Neural progenitor cell (in vitro differentiated cells): Measurements from ENCODE around the gene SBF2. TPM values are rescaled to one million over a fixed set of nuclear protein-coding genes. Genes with fewer than 3 reads are reported as not detected.
"Not testable (repeated sequence)": the region's sequence is repeated elsewhere in the genome, so short reads cannot be mapped to it uniquely, and the experiment has no call there.

Experiments used
- DNase-seq: peaks from one replicate; pipeline ENCODE4 v3.0.0-alpha.2; 2016; ENCODE audit warnings: low spot score
- H2AFZ ChIP-seq: fragments of 200-600 bp; sonication (generic); replicated peaks from 2 replicates; pipeline ENCODE4 v1.6.1; 2016; ENCODE audit warnings: antibody characterized with exemption
- H3F3A ChIP-seq: fragments of 200-600 bp; sonication (generic); 2 replicates; pipeline ENCODE4 v1.6.1; 2016; ENCODE audit warnings: antibody characterized with exemption, low read depth
- H3K27ac ChIP-seq: fragments of 200-600 bp; sonication (generic); 2 replicates; pipeline ENCODE4 v1.5.1; 2016; ENCODE audit warnings: mild to moderate bottlenecking
- H3K27me3 ChIP-seq: fragments of 200-600 bp; sonication (generic); 2 replicates; pipeline ENCODE4 v1.6.1; 2016; ENCODE audit warnings: mild to moderate bottlenecking, moderate library complexity
- H3K36me3 ChIP-seq: fragments of 200-600 bp; sonication (generic); 2 replicates; pipeline ENCODE4 v1.5.1; 2016
- H3K4me1 ChIP-seq: fragments of 200-600 bp; sonication (generic); 2 replicates; pipeline ENCODE4 v1.6.1; 2016; ENCODE audit warnings: mixed run types
- H3K4me2 ChIP-seq: fragments of 200-600 bp; sonication (generic); 2 replicates; pipeline ENCODE4 v1.6.1; 2016
- H3K4me3 ChIP-seq: fragments of 200-600 bp; sonication (generic); 2 replicates; pipeline ENCODE4 v1.5.1; 2016
- H3K79me2 ChIP-seq: fragments of 200-600 bp; sonication (generic); 2 replicates; pipeline ENCODE4 v1.6.1; 2016; ENCODE audit warnings: low read depth
- H3K9ac ChIP-seq: fragments of 200-600 bp; sonication (generic); 2 replicates; pipeline ENCODE4 v1.6.1; 2016
- H3K9me3 ChIP-seq: fragments of 200-600 bp; sonication (generic); 2 replicates; pipeline ENCODE4 v1.5.1; 2016; ENCODE audit warnings: low read depth
- H4K20me1 ChIP-seq: fragments of 200-600 bp; sonication (generic); 2 replicates; pipeline ENCODE4 v1.6.1; 2016; ENCODE audit warnings: low read depth
- H3K27ac Mint-ChIP-seq: 3 replicates; pipeline ENCODE4 v1.8.0; 2021; ENCODE audit warnings: mixed read lengths
- H3K27me3 Mint-ChIP-seq: 2 replicates; pipeline ENCODE4 v1.8.0; 2022; ENCODE audit warnings: low read depth, mild to moderate bottlenecking, inconsistent platforms, moderate library complexity, mixed read lengths; ENCODE audit not compliant: insufficient read depth
- H3K36me3 Mint-ChIP-seq: 3 replicates; pipeline ENCODE4 v1.8.0; 2021; ENCODE audit warnings: mixed read lengths
- H3K4me1 Mint-ChIP-seq: 3 replicates; pipeline ENCODE4 v1.8.0; 2021; ENCODE audit warnings: mixed read lengths
- H3K4me3 Mint-ChIP-seq: 3 replicates; pipeline ENCODE4 v1.8.0; 2021; ENCODE audit warnings: mild to moderate bottlenecking, moderate library complexity, mixed read lengths
- H3K9me3 Mint-ChIP-seq: 3 replicates; pipeline ENCODE4 v1.8.0; 2020; ENCODE audit warnings: mixed read lengths
- CTCF ChIP-seq: fragments of 200-600 bp; sonication (generic); IDR thresholded peaks from 2 replicates; pipeline ENCODE4 v1.5.1; 2017; ENCODE audit warnings: antibody characterized with exemption, mild to moderate bottlenecking
- EZH2 ChIP-seq: fragments of 200-600 bp; sonication (generic); IDR thresholded peaks from 2 replicates; pipeline ENCODE4 v1.6.1; 2017; ENCODE audit warnings: antibody characterized with exemption, mild to moderate bottlenecking, moderate library complexity
- EZH2phosphoT487 ChIP-seq: fragments of 200-600 bp; sonication (generic); IDR thresholded peaks from 2 replicates; pipeline ENCODE4 v1.6.1; 2017; ENCODE audit warnings: antibody characterized with exemption
- total RNA-seq: library from RNA; depleted of rRNA; stranded (reverse); fragments of >200 nt; gene quantifications from 2 replicates; pipeline ENCODE4 v1.2.3, GENCODE V29; 2015; ENCODE audit warnings: low replicate concordance

SBF2 gene
- total RNA-seq, 1 donor from 2014 or later, result 48.2 TPM

- Histone ChIP-seq H3K9ac (no peak overlapping the region), H2AFZ (no peak overlapping the region), H3K4me3 (no peak overlapping the region), H3K27ac (no peak overlapping the region), H3F3A (no peaks in the 10 kb centered on the region), H3K4me1 (no peaks in the 10 kb centered on the region), H3K9me3 (no peaks in the 10 kb centered on the region), H3K36me3 (no peaks in the 10 kb centered on the region), H3K79me2 (no peaks in the 10 kb centered on the region), H3K27me3 (no peaks in the 10 kb centered on the region), H3K4me2 (no peak overlapping the region), H4K20me1 (peaks cover 3% of the 10 kb centered on the region)
- Mint-ChIP-seq H3K9me3 (peaks cover 3% of the 10 kb centered on the region), H3K4me3 (no peak overlapping the region), H3K27ac (no peak overlapping the region), H3K36me3 (peaks cover 2% of the 10 kb centered on the region), H3K27me3 (no peaks in the 10 kb centered on the region), H3K4me1 (no peaks in the 10 kb centered on the region)
- DNase-seq, result no peak
- no peak for TF ChIP-seq CTCF
- no peak for TF ChIP-seq EZH2phosphoT487
- no peak for TF ChIP-seq EZH2
Measured at GRCh38 chr11:10265936-10266335, 28.1 kb downstream of the SBF2 start.

- H3K4me1 Mint-ChIP-seq, DNase-seq, H3K9me3 Mint-ChIP-seq: not testable (repeated sequence)
Measured at GRCh38 chr11:10264716-10265115, 29.3 kb downstream of the SBF2 start.

GRCh38 chr11:10263929-10264328, 30.1 kb downstream of the SBF2 start:
- no peak for TF ChIP-seq CTCF
- peaks cover 2% of the 10 kb centered on the region for H3K36me3 Mint-ChIP-seq

More at GRCh38 chr11:10264716-10265115, 29.3 kb downstream of the SBF2 start:
- not testable (repeated sequence) for H3K36me3 ChIP-seq, H3K4me3 Mint-ChIP-seq, H3F3A ChIP-seq, H3K36me3 Mint-ChIP-seq, H3K27ac Mint-ChIP-seq, H3K27me3 ChIP-seq, H3K4me2 ChIP-seq, H3K4me3 ChIP-seq, H4K20me1 ChIP-seq, H3K9me3 ChIP-seq, H3K4me1 ChIP-seq, H3K27ac ChIP-seq, H3K27me3 Mint-ChIP-seq, H2AFZ ChIP-seq, H3K9ac ChIP-seq, H3K79me2 ChIP-seq

GRCh38 chr11:10261821-10262220, 32.2 kb downstream of the SBF2 start:
- TF ChIP-seq EZH2 (no peak), EZH2phosphoT487 (no peak), CTCF (no peak)
- Histone ChIP-seq H3K27ac (no peak overlapping the region), H3F3A (no peaks in the 10 kb centered on the region), H3K4me3 (no peak overlapping the region), H3K4me1 (no peaks in the 10 kb centered on the region), H3K36me3 (no peaks in the 10 kb centered on the region), H3K79me2 (peaks cover 8% of the 10 kb centered on the region), H3K9me3 (no peaks in the 10 kb centered on the region), H3K27me3 (no peaks in the 10 kb centered on the region), H4K20me1 (peaks cover 9% of the 10 kb centered on the region), H3K9ac (no peak overlapping the region), H3K4me2 (no peak overlapping the region), H2AFZ (no peak overlapping the region)
- H3K4me3 Mint-ChIP-seq, result no peak overlapping the region
- H3K36me3 Mint-ChIP-seq, result peaks cover 2% of the 10 kb centered on the region
- no peak for DNase-seq
- no peaks in the 10 kb centered on the region for H3K4me1 Mint-ChIP-seq
- H3K9me3 Mint-ChIP-seq, result peaks cover 3% of the 10 kb centered on the region
- no peak overlapping the region for H3K27ac Mint-ChIP-seq
- no peaks in the 10 kb centered on the region for H3K27me3 Mint-ChIP-seq

More at GRCh38 chr11:10263929-10264328, 30.1 kb downstream of the SBF2 start:
- H3K27me3 ChIP-seq, result no peaks in the 10 kb centered on the region
- H3K9me3 ChIP-seq, result no peaks in the 10 kb centered on the region
- no peak overlapping the region for H3K4me3 ChIP-seq
- peaks cover 3% of the 10 kb centered on the region for H3K9me3 Mint-ChIP-seq
- H3K36me3 ChIP-seq, result no peaks in the 10 kb centered on the region
- DNase-seq, result no peak
- no peaks in the 10 kb centered on the region for H3F3A ChIP-seq
- H3K79me2 ChIP-seq, result peaks cover 5% of the 10 kb centered on the region
- H3K4me2 ChIP-seq, result no peak overlapping the region
- no peaks in the 10 kb centered on the region for H3K27me3 Mint-ChIP-seq
- no peak overlapping the region for H3K9ac ChIP-seq
- no peak overlapping the region for H3K27ac Mint-ChIP-seq
- no peaks in the 10 kb centered on the region for H3K4me1 Mint-ChIP-seq
- H4K20me1 ChIP-seq, result peaks cover 3% of the 10 kb centered on the region
- no peaks in the 10 kb centered on the region for H3K4me1 ChIP-seq
- no peak overlapping the region for H2AFZ ChIP-seq
- no peak overlapping the region for H3K4me3 Mint-ChIP-seq
- H3K27ac ChIP-seq, result no peak overlapping the region
